ENCODE data around the gene OR51F1.

- no peak for TF ChIP-seq CTCF (IDR thresholded peaks at IDR 0.05; ENCODE audit: poor library complexity)
- TF ChIP-seq EZH2phosphoT487 (IDR thresholded peaks at IDR 0.05; ENCODE audit: low read depth, severe bottlenecking, unreplicated experiment): no peak
- no peak for TF ChIP-seq EZH2 (IDR thresholded peaks at IDR 0.05; ENCODE audit: borderline replicate concordance)
These were observed at the start of gene OR51F1 for GRCh38 chr11:4769838-4770237.

Data from hepatocyte (in vitro differentiated cells).